ENCODE results near the gene UPB1. TPM values are rescaled to one million over a fixed set of nuclear protein-coding genes. Genes with fewer than 3 reads are reported as not detected.
A peak's percentile ranks its signal among the peaks of the same experiment; 100 is the strongest.

Gene UPB1
- total and polyA plus RNA-seq, 10 donors: 0.38 to 3.9 (median 1.6) TPM

GRCh38 chr22:24504540-24504939, 9.4 kb downstream of the UPB1 start:
- Histone ChIP-seq H3K4me3 (no peak overlapping the region), H3K27ac (peak overlapping the region in 5 of 8 donors; percentile 25 to 86 (median 64)), H3K27me3 (replicated peaks in 1 of 7) (no peaks in the 10 kb centered on the region), H3K4me1 (peaks cover 0 to 83% (median 30%) of the 10 kb centered on the region in 6 donors), H3K36me3 (no peaks in the 10 kb centered on the region), H3K9me3 (no peaks in the 10 kb centered on the region)
- peak; percentile 51 for DNase-seq
- intact Hi-C loops (cut with DNase I; ENCODE audit: low total_unique reads): no loop called here
- 67 to 91% (median 80%) methylated on average over 2 of the region's 2 CpGs for WGBS, 5 donors
- TF ChIP-seq POLR2AphosphoS5 (IDR thresholded peaks at IDR 0.05) (no peak), POLR2A (IDR thresholded peaks at IDR 0.05) (no peak), CTCF (IDR thresholded peaks at IDR 0.05 in 8 of 11, conservative IDR thresholded peaks at IDR 0.05 in 3 of 11) (no peak)

GRCh38 chr22:24504956-24505736, 10.0 kb downstream of the UPB1 start:
- Histone ChIP-seq H3K9me3 (no peaks in the 10 kb centered on the region), H3K27ac (peak overlapping the region in 6 of 8 donors; percentile 11 to 86 (median 58)), H3K36me3 (no peaks in the 10 kb centered on the region), H3K4me3 (no peak overlapping the region), H3K27me3 (replicated peaks in 1 of 7) (no peaks in the 10 kb centered on the region), H3K4me1 (peaks cover 0 to 89% (median 33%) of the 10 kb centered on the region in 6 donors)
- TF ChIP-seq CTCF (IDR thresholded peaks at IDR 0.05 in 8 of 11, conservative IDR thresholded peaks at IDR 0.05 in 3 of 11) (no peak), POLR2AphosphoS5 (IDR thresholded peaks at IDR 0.05) (no peak), POLR2A (IDR thresholded peaks at IDR 0.05) (no peak)
- DNase-seq: no peak
- 65 to 91% (median 81%) methylated on average over 3 of the region's 3 CpGs for WGBS, 5 donors
- intact Hi-C loops (cut with DNase I; ENCODE audit: low total_unique reads): loop anchor here (5.0 kb wide), 1 partner anchor 83 kb away; no protein-coding TSS in a partner anchor

- peaks cover 15 to 100% (median 50%) of the 10 kb centered on the region in 6 donors for H3K4me1 ChIP-seq
- DNase-seq: no peak
- intact Hi-C loops (cut with DNase I; ENCODE audit: low total_unique reads): loop anchor here (5.0 kb wide), 1 partner anchor 85 kb away; no protein-coding TSS in a partner anchor
These were observed 11.8 kb downstream of the UPB1 start for GRCh38 chr22:24506802-24507438.

More at GRCh38 chr22:24506802-24507438, 11.8 kb downstream of the UPB1 start:
- WGBS, 5 donors: 34 to 66% (median 49%) methylated on average over 6 of the region's 6 CpGs
- no peaks in the 10 kb centered on the region for H3K36me3 ChIP-seq
- TF ChIP-seq POLR2A (IDR thresholded peaks at IDR 0.05) (no peak), POLR2AphosphoS5 (IDR thresholded peaks at IDR 0.05) (no peak), CTCF (IDR thresholded peaks at IDR 0.05 in 8 of 11, conservative IDR thresholded peaks at IDR 0.05 in 3 of 11) (no peak)
- H3K4me3 ChIP-seq: no peak overlapping the region
- H3K9me3 ChIP-seq: no peaks in the 10 kb centered on the region
- no peaks in the 10 kb centered on the region for H3K27me3 ChIP-seq (replicated peaks in 1 of 7)
- peak overlapping the region in 6 of 8 donors; percentile 62 to 86 (median 71) for H3K27ac ChIP-seq

Data from spleen (tissue), 11 donors.